DND-41 (cell line): ENCODE data around the gene SEPTIN6.

Experiments
- ATAC-seq: fragments of 200-7000 bp; cut with Tn5 transposase; 3 replicates; pipeline ENCODE4 v1.9.1; 2021; ENCODE audit warnings: low read depth; ENCODE audit not compliant: insufficient read depth
- DNase-seq: peaks from one replicate; pipeline ENCODE4 v3.0.0-alpha.2; 2020
- H2AFZ ChIP-seq: 2 replicates; pipeline ENCODE4 v1.6.0; 2012; ENCODE audit warnings: low read depth, low read length
- H3K27ac ChIP-seq: 2 replicates; pipeline ENCODE4 v1.5.1; 2012; ENCODE audit warnings: low read length, inconsistent platforms
- H3K27me3 ChIP-seq: fragments of 200-600 bp; sonication (generic); 2 replicates; pipeline ENCODE4 v1.6.0; 2012; ENCODE audit warnings: low read length, mild to moderate bottlenecking, inconsistent platforms; ENCODE audit not compliant: insufficient read depth, poor library complexity
- H3K36me3 ChIP-seq: 2 replicates; pipeline ENCODE4 v1.5.1; 2012; ENCODE audit warnings: low read length, inconsistent platforms; ENCODE audit not compliant: insufficient read depth
- H3K4me1 ChIP-seq: 2 replicates; pipeline ENCODE4 v1.5.1; 2012; ENCODE audit warnings: mild to moderate bottlenecking, low read length; ENCODE audit not compliant: insufficient read depth
- H3K4me2 ChIP-seq: 2 replicates; pipeline ENCODE4 v1.6.0; 2012; ENCODE audit warnings: mild to moderate bottlenecking, moderate library complexity, low read length, inconsistent platforms; ENCODE audit not compliant: insufficient read depth
- H3K4me3 ChIP-seq, 2 experiments: fragments of 200-600 bp in 1 of 2; shearing (Covaris generic) in 1 of 2; 2 replicates each; pipeline ENCODE4 v1.5.1; 2012 to 2016; ENCODE audit warnings: inconsistent platforms in 2 of 2, low read length in 2 of 2, mild to moderate bottlenecking in 2 of 2, low read depth in 1 of 2, moderate library complexity in 1 of 2
- H3K79me2 ChIP-seq: 2 replicates; pipeline ENCODE4 v1.6.0; 2012; ENCODE audit warnings: low read length, inconsistent platforms; ENCODE audit not compliant: insufficient read depth
- H3K9ac ChIP-seq: 2 replicates; pipeline ENCODE4 v1.6.0; 2012; ENCODE audit warnings: low read depth, mild to moderate bottlenecking, inconsistent platforms, low read length, moderate library complexity
- H3K9me3 ChIP-seq: 2 replicates; pipeline ENCODE4 v1.5.1; 2012; ENCODE audit warnings: low read length, moderate library complexity, mild to moderate bottlenecking, inconsistent platforms; ENCODE audit not compliant: insufficient read depth, severe bottlenecking
- H4K20me1 ChIP-seq: 2 replicates; pipeline ENCODE4 v1.6.0; 2012; ENCODE audit warnings: low read length; ENCODE audit not compliant: insufficient read depth
- EZH2 ChIP-seq: IDR thresholded peaks from 3 replicates; pipeline ENCODE4 v1.6.1; 2012; ENCODE audit warnings: borderline replicate concordance, low read depth, mild to moderate bottlenecking, moderate library complexity, low read length, inconsistent platforms; ENCODE audit not compliant: severe bottlenecking
- TF ChIP-seq, protein P1 (sequence below): IDR thresholded peaks from 2 replicates; pipeline ENCODE4 v1.5.1; 2012; ENCODE audit warnings: borderline replicate concordance, low read length, moderate library complexity, mild to moderate bottlenecking; ENCODE audit not compliant: poor library complexity, severe bottlenecking; ENCODE audit errors: extremely low read depth

Gene SEPTIN6

DNA sequence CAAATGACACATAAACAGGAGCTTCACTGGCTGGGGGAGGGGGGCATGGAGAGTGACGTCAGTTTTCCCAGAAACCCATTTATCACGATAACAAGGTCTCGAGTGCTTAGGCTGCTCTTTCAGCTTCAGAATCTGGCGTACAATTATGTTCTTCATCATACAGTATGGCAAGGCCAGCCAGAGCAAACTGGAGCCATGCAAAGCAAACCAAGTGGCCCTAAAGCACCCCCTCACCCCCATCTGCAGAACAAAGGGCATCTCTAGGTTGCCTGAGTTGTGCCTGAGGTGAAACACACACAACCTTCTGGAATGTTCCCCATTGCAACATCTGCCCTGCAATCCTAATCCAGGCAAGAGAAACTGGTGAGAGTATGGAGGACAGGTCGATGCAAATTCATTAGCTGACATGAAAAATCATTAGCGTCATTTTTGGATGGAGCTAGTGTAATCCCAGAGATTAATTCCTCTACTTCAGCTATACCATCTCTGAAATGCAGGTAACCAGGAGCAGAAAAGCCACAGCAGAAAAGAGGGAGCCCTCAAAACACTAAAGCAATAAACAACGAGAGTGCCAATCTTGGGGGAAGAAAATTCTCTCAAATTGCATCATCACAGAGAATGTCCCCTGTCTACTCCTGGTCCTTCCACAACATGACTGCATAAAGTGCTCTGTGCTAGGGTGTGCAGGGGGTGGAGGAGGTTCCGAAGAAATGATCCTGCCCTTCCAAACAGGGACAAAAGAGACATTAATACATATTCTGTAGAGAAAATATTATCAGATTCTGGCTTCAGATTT, 1.8 kb downstream of the SEPTIN6 start:
- Histone ChIP-seq H3K27ac (peak overlapping the region; percentile 95), H3K4me1 (peaks cover 65% of the 10 kb centered on the region), H3K4me2 (peak overlapping the region; percentile 86), H4K20me1 (peaks cover 25% of the 10 kb centered on the region), H3K36me3 (peaks cover 12% of the 10 kb centered on the region), H3K9ac (peak overlapping the region; percentile 76), H3K9me3 (no peaks in the 10 kb centered on the region), H3K79me2 (peaks cover 77% of the 10 kb centered on the region), H3K4me3 (peak overlapping the region; percentile 75 to 81), H2AFZ (no peak overlapping the region), H3K27me3 (no peaks in the 10 kb centered on the region)
- DNase-seq (peak; percentile 64), ATAC-seq (no peak)
- TF ChIP-seq, protein P1, sequence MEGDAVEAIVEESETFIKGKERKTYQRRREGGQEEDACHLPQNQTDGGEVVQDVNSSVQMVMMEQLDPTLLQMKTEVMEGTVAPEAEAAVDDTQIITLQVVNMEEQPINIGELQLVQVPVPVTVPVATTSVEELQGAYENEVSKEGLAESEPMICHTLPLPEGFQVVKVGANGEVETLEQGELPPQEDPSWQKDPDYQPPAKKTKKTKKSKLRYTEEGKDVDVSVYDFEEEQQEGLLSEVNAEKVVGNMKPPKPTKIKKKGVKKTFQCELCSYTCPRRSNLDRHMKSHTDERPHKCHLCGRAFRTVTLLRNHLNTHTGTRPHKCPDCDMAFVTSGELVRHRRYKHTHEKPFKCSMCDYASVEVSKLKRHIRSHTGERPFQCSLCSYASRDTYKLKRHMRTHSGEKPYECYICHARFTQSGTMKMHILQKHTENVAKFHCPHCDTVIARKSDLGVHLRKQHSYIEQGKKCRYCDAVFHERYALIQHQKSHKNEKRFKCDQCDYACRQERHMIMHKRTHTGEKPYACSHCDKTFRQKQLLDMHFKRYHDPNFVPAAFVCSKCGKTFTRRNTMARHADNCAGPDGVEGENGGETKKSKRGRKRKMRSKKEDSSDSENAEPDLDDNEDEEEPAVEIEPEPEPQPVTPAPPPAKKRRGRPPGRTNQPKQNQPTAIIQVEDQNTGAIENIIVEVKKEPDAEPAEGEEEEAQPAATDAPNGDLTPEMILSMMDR: no peak
- TF ChIP-seq EZH2: no peak

DNA sequence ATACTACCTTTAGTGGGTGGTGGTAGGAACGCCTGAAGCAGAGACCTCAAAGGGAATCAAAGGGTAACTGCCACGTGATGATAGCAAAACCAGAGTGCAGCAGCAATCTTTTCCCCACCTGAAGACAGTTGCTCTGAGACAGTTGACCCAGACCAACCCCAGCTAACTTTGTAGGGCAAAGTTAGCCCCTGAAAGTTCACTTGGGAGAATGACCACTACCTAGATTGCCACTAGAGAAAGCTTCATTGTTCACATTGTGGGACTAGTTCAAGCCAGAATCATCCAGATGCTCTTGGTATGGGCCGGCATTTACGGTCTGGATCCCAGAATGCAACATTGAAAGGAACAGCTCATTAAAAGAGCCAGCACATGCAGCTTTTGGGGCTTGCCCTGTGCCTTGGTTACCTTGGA, 4.1 kb downstream of the SEPTIN6 start:
- H3K27ac ChIP-seq: peak overlapping the region; percentile 90
- H3K27me3 ChIP-seq: no peaks in the 10 kb centered on the region
- peak; percentile 47 for DNase-seq
- H2AFZ ChIP-seq: no peak overlapping the region
- H3K4me3 ChIP-seq: peak overlapping the region in 1 of 2 experiments; percentile 40; a peak in 2 of 4 replicates
- H3K36me3 ChIP-seq: peaks cover 21% of the 10 kb centered on the region
- TF ChIP-seq, protein P1: no peak
- TF ChIP-seq EZH2: no peak
- H3K4me1 ChIP-seq: peaks cover 81% of the 10 kb centered on the region
- no peak for ATAC-seq
- peaks cover 96% of the 10 kb centered on the region for H3K79me2 ChIP-seq
- H3K4me2 ChIP-seq: peak overlapping the region; percentile 86
- peak overlapping the region; percentile 76 for H3K9ac ChIP-seq
- peaks cover 25% of the 10 kb centered on the region for H4K20me1 ChIP-seq
- no peaks in the 10 kb centered on the region for H3K9me3 ChIP-seq

DNA sequence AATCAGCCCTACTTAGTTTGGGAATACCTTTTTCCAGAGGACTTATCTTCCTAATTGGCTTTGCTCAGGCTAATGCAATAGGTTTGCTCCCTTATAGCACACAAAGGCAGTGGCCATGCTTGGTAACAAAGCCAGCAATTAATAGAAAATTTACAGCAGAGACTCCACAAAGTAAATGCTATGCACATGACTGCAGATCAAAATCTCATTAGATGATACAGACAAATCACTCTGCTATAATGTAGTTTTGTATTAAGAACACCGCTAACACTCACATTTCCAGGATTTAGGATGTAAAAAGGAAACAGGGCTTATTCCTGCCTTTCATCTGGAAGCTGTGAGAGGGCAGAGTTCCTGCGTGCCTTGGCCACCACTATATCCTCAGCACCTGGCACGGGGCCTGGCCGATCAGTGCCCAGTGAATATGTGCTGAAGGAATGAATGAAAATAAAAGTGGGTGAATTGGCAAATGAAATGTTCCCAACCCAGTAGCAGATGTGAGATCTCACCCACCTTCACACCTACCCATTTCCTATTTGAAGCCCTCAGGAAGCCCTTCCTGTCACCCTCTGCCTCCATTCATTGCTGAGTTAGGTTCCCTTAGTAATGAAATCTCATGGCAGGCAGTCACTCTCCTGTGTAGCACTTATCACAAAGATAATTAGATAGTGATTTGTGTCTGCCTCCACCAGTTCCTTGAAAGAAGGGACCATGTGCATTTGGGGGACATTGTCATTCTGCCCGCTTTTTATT, 5.1 kb downstream of the SEPTIN6 start:
- ATAC-seq: peak; percentile 21; the same call in 1 of the 3 replicates
- Histone ChIP-seq H2AFZ (no peak overlapping the region), H3K36me3 (peaks cover 21% of the 10 kb centered on the region), H3K4me3 (peak overlapping the region in 1 of 2 experiments; percentile 43; a peak in 2 of 4 replicates), H4K20me1 (peaks cover 25% of the 10 kb centered on the region), H3K27ac (peak overlapping the region; percentile 90), H3K9me3 (no peaks in the 10 kb centered on the region), H3K9ac (peak overlapping the region; percentile 76), H3K4me2 (peak overlapping the region; percentile 62), H3K4me1 (peaks cover 87% of the 10 kb centered on the region), H3K79me2 (peaks cover 99% of the 10 kb centered on the region), H3K27me3 (no peaks in the 10 kb centered on the region)
- no peak for TF ChIP-seq EZH2
- TF ChIP-seq, protein P1: no peak
- peak; percentile 47 for DNase-seq
